ENCODE results near the gene UPF3B. TPM values are rescaled to one million over a fixed set of nuclear protein-coding genes. Genes with fewer than 3 reads are reported as not detected.

UPF3B gene
- total and polyA plus RNA-seq, 9 of the 15 experiments (the other 6 are each of a cell fraction or from before 2014, with no cell fraction given): 17.6 to 57.0 (median 32.3) TPM

DNA sequence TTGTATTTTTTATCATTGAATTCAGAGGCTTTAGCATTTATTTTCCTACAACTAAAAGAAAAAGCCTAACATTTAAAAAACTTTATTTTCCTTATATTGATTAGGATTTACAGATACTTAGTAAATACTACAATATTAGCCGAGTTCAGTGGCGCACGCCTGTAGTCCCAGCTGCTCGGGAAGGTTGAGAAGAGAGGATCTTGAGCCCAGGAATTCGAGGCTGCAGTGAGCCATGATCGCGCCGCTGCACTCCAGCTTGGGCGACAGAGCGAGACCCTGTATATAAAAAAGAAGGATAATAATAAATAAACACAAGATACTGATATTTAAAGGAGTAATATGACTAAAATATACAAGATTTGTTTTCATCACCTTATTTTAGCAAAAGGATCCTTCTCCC lies 681 bp upstream of the UPF3B start (continued):
- TF ChIP-seq, protein P1, sequence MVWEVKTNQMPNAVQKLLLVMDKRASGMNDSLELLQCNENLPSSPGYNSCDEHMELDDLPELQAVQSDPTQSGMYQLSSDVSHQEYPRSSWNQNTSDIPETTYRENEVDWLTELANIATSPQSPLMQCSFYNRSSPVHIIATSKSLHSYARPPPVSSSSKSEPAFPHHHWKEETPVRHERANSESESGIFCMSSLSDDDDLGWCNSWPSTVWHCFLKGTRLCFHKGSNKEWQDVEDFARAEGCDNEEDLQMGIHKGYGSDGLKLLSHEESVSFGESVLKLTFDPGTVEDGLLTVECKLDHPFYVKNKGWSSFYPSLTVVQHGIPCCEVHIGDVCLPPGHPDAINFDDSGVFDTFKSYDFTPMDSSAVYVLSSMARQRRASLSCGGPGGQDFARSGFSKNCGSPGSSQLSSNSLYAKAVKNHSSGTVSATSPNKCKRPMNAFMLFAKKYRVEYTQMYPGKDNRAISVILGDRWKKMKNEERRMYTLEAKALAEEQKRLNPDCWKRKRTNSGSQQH (CRISPR knock-in tag; IDR thresholded peaks at IDR 0.05): no peak
- no peak for TF ChIP-seq ZFX (CRISPR knock-in tag; IDR thresholded peaks at IDR 0.05)
- no peak for TF ChIP-seq ILF3 (IDR thresholded peaks at IDR 0.05; ENCODE audit: borderline replicate concordance)
- TF ChIP-seq, protein P2, sequence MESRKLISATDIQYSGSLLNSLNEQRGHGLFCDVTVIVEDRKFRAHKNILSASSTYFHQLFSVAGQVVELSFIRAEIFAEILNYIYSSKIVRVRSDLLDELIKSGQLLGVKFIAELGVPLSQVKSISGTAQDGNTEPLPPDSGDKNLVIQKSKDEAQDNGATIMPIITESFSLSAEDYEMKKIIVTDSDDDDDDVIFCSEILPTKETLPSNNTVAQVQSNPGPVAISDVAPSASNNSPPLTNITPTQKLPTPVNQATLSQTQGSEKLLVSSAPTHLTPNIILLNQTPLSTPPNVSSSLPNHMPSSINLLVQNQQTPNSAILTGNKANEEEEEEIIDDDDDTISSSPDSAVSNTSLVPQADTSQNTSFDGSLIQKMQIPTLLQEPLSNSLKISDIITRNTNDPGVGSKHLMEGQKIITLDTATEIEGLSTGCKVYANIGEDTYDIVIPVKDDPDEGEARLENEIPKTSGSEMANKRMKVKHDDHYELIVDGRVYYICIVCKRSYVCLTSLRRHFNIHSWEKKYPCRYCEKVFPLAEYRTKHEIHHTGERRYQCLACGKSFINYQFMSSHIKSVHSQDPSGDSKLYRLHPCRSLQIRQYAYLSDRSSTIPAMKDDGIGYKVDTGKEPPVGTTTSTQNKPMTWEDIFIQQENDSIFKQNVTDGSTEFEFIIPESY (CRISPR knock-in tag; IDR thresholded peaks at IDR 0.05): no peak
- no peak for TF ChIP-seq ZFP1 (CRISPR knock-in tag; IDR thresholded peaks at IDR 0.05)

DNA sequence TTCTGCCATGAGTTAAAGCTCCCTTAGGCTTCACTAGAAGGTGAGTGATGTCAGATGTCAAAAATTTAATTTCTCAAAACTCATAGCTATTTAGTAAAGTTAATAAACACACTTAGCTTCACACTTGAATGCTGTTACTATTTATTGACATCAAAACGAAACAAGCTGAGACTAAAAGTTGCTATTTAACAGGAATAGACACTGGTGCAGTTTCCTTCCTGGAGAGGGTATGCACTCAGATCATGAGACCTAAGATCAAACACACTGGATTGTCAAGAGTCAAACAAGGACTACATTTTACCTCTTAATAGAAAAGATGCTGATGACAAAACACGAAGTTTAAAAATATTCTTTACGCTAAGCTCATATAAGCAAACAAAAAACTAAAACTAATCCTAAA lies 18.9 kb downstream of the UPF3B start:
- Histone ChIP-seq H3K9me3 (replicated peaks; ENCODE audit: control insufficient read depth, insufficient read depth, low read depth, low read length) (no peaks in the 10 kb centered on the region), H3K9ac (ENCODE audit: insufficient read depth in 1 of 2, low read depth in 2 of 2, low read length in 2 of 2) (no peak overlapping the region), H3K27me3 (ENCODE audit: control insufficient read depth in 2 of 2, insufficient read depth in 2 of 2, low read length in 2 of 2) (no peaks in the 10 kb centered on the region), H3K4me1 (replicated peaks in 1 of 2; ENCODE audit: control insufficient read depth in 2 of 2, insufficient read depth in 2 of 2, low read length in 2 of 2) (no peaks in the 10 kb centered on the region), H3K27ac (ENCODE audit: extremely low read depth, low read depth, low read length) (no peak overlapping the region), H4K20me1 (replicated peaks; ENCODE audit: control insufficient read depth, insufficient read depth, low read length) (no peaks in the 10 kb centered on the region), H3K9me1 (ENCODE audit: control insufficient read depth, insufficient read depth, low read length) (no peaks in the 10 kb centered on the region), H2AFZ (ENCODE audit: low read depth, low read length) (no peak overlapping the region), H3K36me3 (ENCODE audit: control insufficient read depth, insufficient read depth, low read length) (peaks cover 64% of the 10 kb centered on the region; the same call in 2 of the 3 replicates), H3K4me3 (no peak overlapping the region), H3K4me2 (ENCODE audit: insufficient read depth, low read length) (no peak overlapping the region), H3K79me2 (ENCODE audit: control insufficient read depth, insufficient read depth, low read length) (no peaks in the 10 kb centered on the region)
- intact Hi-C loops (cut with micrococcal nuclease) (no loop called here), in situ Hi-C loops (cut with MboI) (no loop called here)
- TF ChIP-seq ZNF764 (CRISPR knock-in tag; IDR thresholded peaks at IDR 0.05; ENCODE audit: low read depth): no peak
- TF ChIP-seq ZFPM2 (CRISPR knock-in tag; IDR thresholded peaks at IDR 0.05): no peak
- TF ChIP-seq, protein P3, sequence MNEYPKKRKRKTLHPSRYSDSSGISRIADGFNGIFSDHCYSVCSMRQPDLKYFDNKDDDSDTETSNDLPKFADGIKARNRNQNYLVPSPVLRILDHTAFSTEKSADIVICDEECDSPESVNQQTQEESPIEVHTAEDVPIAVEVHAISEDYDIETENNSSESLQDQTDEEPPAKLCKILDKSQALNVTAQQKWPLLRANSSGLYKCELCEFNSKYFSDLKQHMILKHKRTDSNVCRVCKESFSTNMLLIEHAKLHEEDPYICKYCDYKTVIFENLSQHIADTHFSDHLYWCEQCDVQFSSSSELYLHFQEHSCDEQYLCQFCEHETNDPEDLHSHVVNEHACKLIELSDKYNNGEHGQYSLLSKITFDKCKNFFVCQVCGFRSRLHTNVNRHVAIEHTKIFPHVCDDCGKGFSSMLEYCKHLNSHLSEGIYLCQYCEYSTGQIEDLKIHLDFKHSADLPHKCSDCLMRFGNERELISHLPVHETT (CRISPR knock-in tag; conservative IDR thresholded peaks at IDR 0.05 in 1 of 2, IDR thresholded peaks at IDR 0.05 in 1 of 2): no peak
- no peak for TF ChIP-seq ZNF143 (CRISPR knock-in tag; IDR thresholded peaks at IDR 0.05)
- no peak for TF ChIP-seq ZNF197 (CRISPR knock-in tag; IDR thresholded peaks at IDR 0.05; ENCODE audit: low read depth)
- TF ChIP-seq ATF7 (IDR thresholded peaks at IDR 0.05): no peak
- no peak for TF ChIP-seq OTX1 (CRISPR knock-in tag; IDR thresholded peaks at IDR 0.05)
- TF ChIP-seq GTF2F1 (IDR thresholded peaks at IDR 0.05; ENCODE audit: low read depth, low read length): no peak
- no peak for TF ChIP-seq NFE2 (IDR thresholded peaks at IDR 0.05; ENCODE audit: low read depth)
- no peak for TF ChIP-seq JUNB (CRISPR knock-in tag; conservative IDR thresholded peaks at IDR 0.05)
- no peak for FAIRE-seq
- WGBS (ENCODE audit: insufficient coverage, low coverage, missing lambda C conversion rate): 79% methylated on average over 3 of the region's 3 CpGs
- ATAC-seq: no peak
- BruUV-seq (replicated peaks): no TSS peak
- CTCF ChIA-PET (ENCODE audit: low intra/inter-chr PET ratio): no interaction called here
- DNase-seq (ENCODE audit: extremely low read depth in 1 of 4, low spot score in 3 of 4): no peak
- POLR2A ChIA-PET: interaction anchor here (0.7 to 1.8 kb wide), 3 partner anchors 37 to 46 kb away, joined by 3 to 6 read pairs (median 3); partner anchors contain the start of gene RPL39
